Stomach (tissue), 9 donors: Measurements from ENCODE around the gene RPL13A. TPM values are rescaled to one million over a fixed set of nuclear protein-coding genes. Genes with fewer than 3 reads are reported as not detected.
A peak's percentile ranks its signal among the peaks of the same experiment; 100 is the strongest.

Source experiments
- DNase-seq, 2 donors: peaks; one replicate each; pipeline versions ENCODE4 v3.0.0 to v3.0.0-alpha.2; 2013 to 2019
- H3K27ac ChIP-seq, 5 donors: fragments of 200-600 bp in 4 of 5; sonication (generic) in 4 of 5; one replicate each; pipeline ENCODE4 v1.5.1; 2013 to 2019; ENCODE audit warnings: mild to moderate bottlenecking in 1 of 5, moderate library complexity in 1 of 5
- H3K27me3 ChIP-seq, 3 donors: fragments of 200-600 bp; sonication (generic); one replicate each; pipeline ENCODE4 v1.5.1; 2017 to 2019; ENCODE audit warnings: mixed run types in 1 of 3
- H3K36me3 ChIP-seq, 4 donors: fragments of 200-600 bp; sonication (generic); 1 replicate in 3 of 4; 2 replicates in 1 of 4; pipeline ENCODE4 v1.5.1; 2016 to 2019
- H3K4me1 ChIP-seq, 4 donors: fragments of 200-600 bp; sonication (generic); one replicate each; pipeline ENCODE4 v1.5.1; 2016 to 2019
- H3K4me3 ChIP-seq, 4 donors: fragments of 200-600 bp; sonication (generic) in 3 of 4; one replicate each; pipeline ENCODE4 v1.5.1; 2016 to 2019; ENCODE audit warnings: mild to moderate bottlenecking in 1 of 4
- H3K9me3 ChIP-seq, 4 donors: fragments of 200-600 bp; sonication (generic); one replicate each; pipeline ENCODE4 v1.5.1; 2016 to 2019
- EP300 ChIP-seq: sonication (generic); formaldehyde crosslinking; IDR thresholded peaks from one replicate; pipeline ENCODE4 v1.6.1; 2017; ENCODE audit warnings: antibody characterized with exemption
- POLR2A ChIP-seq, 4 donors: fragments of 450-650 bp; IDR thresholded peaks; one replicate each; pipeline ENCODE4 v1.6.1; 2016; ENCODE audit warnings: antibody characterized with exemption in 4 of 4, control low read depth in 2 of 4, mild to moderate bottlenecking in 1 of 4, moderate library complexity in 1 of 4
- POLR2AphosphoS5 ChIP-seq, 3 donors: sonication (generic); formaldehyde crosslinking; IDR thresholded peaks; one replicate each; pipeline ENCODE4 v1.6.1; 2016; ENCODE audit warnings: antibody characterized with exemption in 3 of 3
- WGBS, 5 donors: extraction: QIAGEN DNeasy Blood & Tissue Kit in 3 of 5; methylation state at CpG; one replicate each; pipeline versions ENCODE4 v1.1.5 to v1.1.7; 2013 to 2018; 5-methylcytosine and 5-hydroxymethylcytosine counted together
- intact Hi-C: fragments of 100-400 bp; cut with DNase I; formaldehyde crosslinking; loops from one replicate; pipeline ENCODE4 v1.15.1; 2023; ENCODE audit warnings: low total_unique reads
- polyA plus RNA-seq, 3 donors: library from polyadenylated mRNA; stranded (reverse); fragments of 200-250 nt; gene quantifications; one replicate each; pipeline ENCODE4 v1.2.3, GENCODE V29; 2013
- total RNA-seq, 5 donors: library from RNA; depleted of rRNA; stranded (reverse); fragments of >200 nt; gene quantifications; one replicate each; pipeline versions ENCODE4 v1.1.0 to v1.2.3, GENCODE V29; 2014 to 2016
- TF ChIP-seq, protein P1 (sequence below), 7 experiments: fragments of 450-650 bp in 4 of 7; fragments of 200-600 bp in 3 of 7; sonication (generic) in 3 of 7; IDR thresholded peaks; one replicate each; pipeline ENCODE4 v1.5.1; 2016 to 2019; ENCODE audit warnings: antibody characterized with exemption in 7 of 7, control low read depth in 2 of 7, mild to moderate bottlenecking in 1 of 7
- donor health status: healthy with polysubstance abuse.
- donor health status: Bipolar disorder and iron deficiency.
- donor health status: healthy.

The RPL13A gene
- total and polyA plus RNA-seq, 8 donors: 2,540 to 5,817 (median 3,195) TPM

DNA sequence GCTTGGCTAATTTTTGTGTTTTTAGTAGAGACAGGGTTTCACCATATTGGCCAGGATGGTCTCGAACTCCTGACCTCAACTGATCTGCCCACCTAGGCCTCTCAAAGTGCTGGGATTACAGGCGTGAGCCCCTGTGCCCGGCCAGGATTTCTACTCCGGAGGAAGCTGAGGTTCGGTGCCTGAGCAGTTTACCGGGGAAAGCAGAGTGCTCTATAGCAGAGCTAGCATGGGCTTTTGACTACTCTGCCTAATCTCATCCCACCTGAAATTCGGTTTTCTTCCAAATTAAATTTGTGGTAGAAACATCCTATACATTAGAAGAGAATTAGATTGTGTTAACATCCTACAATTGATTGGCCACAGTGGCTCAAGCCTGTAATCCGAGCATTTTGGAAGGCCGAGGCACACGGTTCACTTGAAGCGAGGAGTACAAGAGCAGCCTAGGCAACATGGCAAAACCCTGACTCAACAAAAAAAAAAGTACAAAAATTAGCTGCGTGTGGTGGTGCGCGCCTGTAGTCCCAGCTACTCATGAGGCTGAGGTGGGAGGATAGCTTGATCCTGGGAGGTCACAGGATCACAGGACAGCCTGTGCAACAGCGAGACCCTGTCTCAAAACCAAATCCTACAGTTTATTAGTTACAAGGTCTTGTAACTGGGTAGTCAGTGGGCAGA, 1.6 kb downstream of the RPL13A start:
- DNase-seq: no peak
- no peaks in the 10 kb centered on the region for H3K27me3 ChIP-seq
- H3K4me3 ChIP-seq: peak overlapping the region; percentile 91 to 100 (median 93)
- WGBS, 5 donors: 9 to 24% (median 15%) methylated on average over 15 of the region's 15 CpGs
- peaks cover 25 to 51% (median 39%) of the 10 kb centered on the region in 4 donors for H3K4me1 ChIP-seq
- peak overlapping the region; percentile 32 to 96 (median 93) for H3K27ac ChIP-seq
- peaks cover 38 to 50% (median 48%) of the 10 kb centered on the region in 4 donors for H3K36me3 ChIP-seq
- intact Hi-C loops: no loop called here
- TF ChIP-seq, protein P1, sequence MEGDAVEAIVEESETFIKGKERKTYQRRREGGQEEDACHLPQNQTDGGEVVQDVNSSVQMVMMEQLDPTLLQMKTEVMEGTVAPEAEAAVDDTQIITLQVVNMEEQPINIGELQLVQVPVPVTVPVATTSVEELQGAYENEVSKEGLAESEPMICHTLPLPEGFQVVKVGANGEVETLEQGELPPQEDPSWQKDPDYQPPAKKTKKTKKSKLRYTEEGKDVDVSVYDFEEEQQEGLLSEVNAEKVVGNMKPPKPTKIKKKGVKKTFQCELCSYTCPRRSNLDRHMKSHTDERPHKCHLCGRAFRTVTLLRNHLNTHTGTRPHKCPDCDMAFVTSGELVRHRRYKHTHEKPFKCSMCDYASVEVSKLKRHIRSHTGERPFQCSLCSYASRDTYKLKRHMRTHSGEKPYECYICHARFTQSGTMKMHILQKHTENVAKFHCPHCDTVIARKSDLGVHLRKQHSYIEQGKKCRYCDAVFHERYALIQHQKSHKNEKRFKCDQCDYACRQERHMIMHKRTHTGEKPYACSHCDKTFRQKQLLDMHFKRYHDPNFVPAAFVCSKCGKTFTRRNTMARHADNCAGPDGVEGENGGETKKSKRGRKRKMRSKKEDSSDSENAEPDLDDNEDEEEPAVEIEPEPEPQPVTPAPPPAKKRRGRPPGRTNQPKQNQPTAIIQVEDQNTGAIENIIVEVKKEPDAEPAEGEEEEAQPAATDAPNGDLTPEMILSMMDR (IDR thresholded peaks at IDR 0.05): no peak
- TF ChIP-seq POLR2AphosphoS5 (IDR thresholded peaks at IDR 0.05) (no peak), EP300 (no peak), POLR2A (IDR thresholded peaks at IDR 0.05) (no peak)
- H3K9me3 ChIP-seq: no peaks in the 10 kb centered on the region

DNA sequence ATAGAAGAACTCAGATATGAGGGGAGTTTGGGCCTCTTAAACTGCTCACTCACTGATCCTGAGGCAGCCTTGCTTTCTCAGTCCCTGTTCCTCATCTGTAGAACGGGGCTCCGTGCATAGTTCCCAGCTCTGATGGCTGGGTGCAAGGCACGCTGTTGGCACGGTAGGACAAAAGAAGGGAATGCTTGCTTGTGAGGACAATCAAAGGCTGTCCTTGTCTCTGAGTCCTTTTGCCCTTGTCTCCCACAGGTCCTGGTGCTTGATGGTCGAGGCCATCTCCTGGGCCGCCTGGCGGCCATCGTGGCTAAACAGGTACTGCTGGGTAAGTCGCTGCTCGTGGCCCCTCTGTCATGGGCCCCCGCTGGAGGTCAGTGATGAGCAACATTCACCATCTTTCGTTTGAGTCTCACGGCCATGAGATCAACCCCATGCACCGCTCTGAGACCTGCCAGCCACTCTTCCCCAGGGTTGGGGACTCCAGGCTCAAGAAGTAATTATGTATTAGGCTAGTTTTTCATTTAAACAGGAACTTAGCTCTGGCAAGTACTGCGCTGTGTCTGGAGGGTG, 2.3 kb downstream of the RPL13A start:
- peak overlapping the region; percentile 11 to 96 (median 93) for H3K27ac ChIP-seq
- peak overlapping the region; percentile 91 to 100 (median 93) for H3K4me3 ChIP-seq
- H3K4me1 ChIP-seq: peaks cover 25 to 51% (median 39%) of the 10 kb centered on the region in 4 donors
- peaks cover 38 to 50% (median 45%) of the 10 kb centered on the region in 4 donors for H3K36me3 ChIP-seq
- intact Hi-C loops: no loop called here
- no peaks in the 10 kb centered on the region for H3K9me3 ChIP-seq
- DNase-seq: no peak
- H3K27me3 ChIP-seq: no peaks in the 10 kb centered on the region
- 28 to 52% (median 43%) methylated on average over 8 to 15 of the region's 15 CpGs for WGBS, 5 donors
- TF ChIP-seq POLR2AphosphoS5 (IDR thresholded peaks at IDR 0.05) (peak in 1 of 3 donors; percentile 5), POLR2A (IDR thresholded peaks at IDR 0.05) (no peak), EP300 (no peak)
- TF ChIP-seq, protein P1 (IDR thresholded peaks at IDR 0.05): peak in 1 of 7 experiments; percentile 9

DNA sequence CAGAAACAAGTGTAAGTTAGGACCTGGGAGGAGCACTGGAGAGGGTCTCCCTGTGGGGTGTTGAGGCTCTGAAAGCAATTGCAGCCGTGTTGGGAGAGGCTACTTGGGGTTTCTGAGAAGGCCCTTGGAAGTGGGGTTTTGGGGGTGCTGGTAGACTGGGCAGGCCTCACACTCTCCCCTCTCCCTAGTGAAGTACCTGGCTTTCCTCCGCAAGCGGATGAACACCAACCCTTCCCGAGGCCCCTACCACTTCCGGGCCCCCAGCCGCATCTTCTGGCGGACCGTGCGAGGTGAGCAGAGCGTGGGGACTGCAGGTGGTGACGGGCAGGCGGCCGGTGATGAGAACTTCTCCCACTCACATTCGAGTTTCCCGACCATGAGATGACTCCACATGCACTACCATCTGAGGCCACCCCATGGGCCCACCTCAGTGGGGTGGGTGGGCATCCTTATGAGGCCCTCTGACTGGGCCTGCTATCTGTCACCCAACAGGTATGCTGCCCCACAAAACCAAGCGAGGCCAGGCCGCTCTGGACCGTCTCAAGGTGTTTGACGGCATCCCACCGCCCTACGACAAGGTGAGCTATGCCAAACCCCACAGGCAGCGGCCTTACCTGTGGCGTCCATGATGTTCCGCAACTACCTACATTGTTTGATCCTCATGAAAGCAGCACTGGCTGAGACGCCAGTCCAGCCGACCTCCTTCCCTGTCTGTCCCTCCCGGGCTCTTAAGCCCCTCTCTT, 3.0 kb downstream of the RPL13A start:
- Histone ChIP-seq H3K9me3 (no peaks in the 10 kb centered on the region), H3K36me3 (peaks cover 38 to 50% (median 44%) of the 10 kb centered on the region in 4 donors), H3K27me3 (no peaks in the 10 kb centered on the region), H3K27ac (peak overlapping the region in 4 of 5 donors; percentile 53 to 96 (median 92)), H3K4me3 (peak overlapping the region in 3 of 4 donors; percentile 91 to 94 (median 92)), H3K4me1 (peaks cover 29 to 57% (median 44%) of the 10 kb centered on the region in 4 donors)
- intact Hi-C loops: no loop called here
- WGBS, 5 donors: 71 to 83% (median 78%) methylated on average over 27 of the region's 27 CpGs
- DNase-seq: no peak
- TF ChIP-seq POLR2AphosphoS5 (IDR thresholded peaks at IDR 0.05) (no peak), EP300 (no peak), POLR2A (IDR thresholded peaks at IDR 0.05) (no peak)
- TF ChIP-seq, protein P1 (IDR thresholded peaks at IDR 0.05): no peak
